ENCODE results near the gene MT1M. TPM values are rescaled to one million over a fixed set of nuclear protein-coding genes. Genes with fewer than 3 reads are reported as not detected.

Gene MT1M
- total RNA-seq, 1 experiment from 2014 or later = not detected

DNA sequence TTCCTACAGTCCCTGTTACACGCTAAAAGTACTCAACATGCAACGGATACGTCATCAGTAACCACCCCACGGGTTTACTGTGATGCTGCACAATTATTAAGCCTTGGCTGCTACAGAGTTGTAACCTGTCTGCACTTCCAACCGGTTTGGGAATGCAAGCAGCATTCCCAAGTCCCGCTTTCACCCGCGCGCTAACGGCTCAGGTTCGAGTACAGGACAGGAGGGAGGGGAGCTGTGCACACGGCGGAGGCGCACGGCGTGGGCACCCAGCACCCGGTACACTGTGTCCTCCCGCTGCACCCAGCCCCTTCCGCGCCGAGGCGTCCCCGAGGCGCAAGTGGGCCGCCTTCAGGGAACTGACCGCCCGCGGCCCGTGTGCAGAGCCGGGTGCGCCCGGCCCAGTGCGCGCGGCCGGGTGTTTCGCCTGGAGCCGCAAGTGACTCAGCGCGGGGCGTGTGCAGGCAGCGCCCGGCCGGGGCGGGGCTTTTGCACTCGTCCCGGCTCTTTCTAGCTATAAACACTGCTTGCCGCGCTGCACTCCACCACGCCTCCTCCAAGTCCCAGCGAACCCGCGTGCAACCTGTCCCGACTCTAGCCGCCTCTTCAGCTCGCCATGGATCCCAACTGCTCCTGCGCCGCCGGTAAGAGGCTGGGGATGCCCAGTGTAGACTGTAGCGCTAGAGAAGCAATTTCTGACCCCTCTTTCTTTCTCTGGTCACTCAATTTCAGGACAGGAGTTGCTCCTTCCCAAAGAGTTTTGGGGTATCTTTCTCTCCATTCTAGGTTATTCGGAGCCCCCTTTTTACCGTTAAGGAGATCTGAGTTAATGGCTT, 24.2 kb upstream of the MT1M start, which contains the start of gene MT2A:
MT2A (plus strand) TSS at position 542 of the 833 bp plus-strand sequence; CDS start at position 614, 72 bp downstream.
- DNase-seq = peak; percentile 89 to 91
- no TSS peak for BruUV-seq (replicated peaks)
- Histone ChIP-seq H3K79me2 (ENCODE audit: low read depth) (no peaks in the 10 kb centered on the region; the same call in 1 of the 2 replicates), H2AFZ (peak within 1 kb of the TSS; percentile 66; the same call in 1 of the 2 replicates), H3K36me3 (ENCODE audit: low read depth) (no peaks in the 10 kb centered on the region), H4K20me1 (ENCODE audit: insufficient read depth) (no peaks in the 10 kb centered on the region), H3K4me1 (replicated peaks; ENCODE audit: insufficient read depth) (peaks cover 88% of the 10 kb centered on the region), H3K9me2 (ENCODE audit: insufficient read depth) (no peaks in the 10 kb centered on the region), H3K9me3 (ENCODE audit: insufficient read depth, low read depth) (no peaks in the 10 kb centered on the region), H3K27ac (peak within 1 kb of the TSS; percentile 95), H3K27me3 (ENCODE audit: insufficient read depth, low read depth) (no peaks in the 10 kb centered on the region), H3K4me2 (peak within 1 kb of the TSS; percentile 90), H3K4me3 (peak within 1 kb of the TSS; percentile 90), H3F3A (ENCODE audit: insufficient read depth, low read depth) (peaks cover 62% of the 10 kb centered on the region)
- CTCF ChIA-PET = interaction anchor here (0.6 to 0.9 kb wide), 3 partner anchors 32 to 485 kb away, joined by 3 read pairs; no protein-coding TSS in a partner anchor
- intact Hi-C loops (cut with micrococcal nuclease; ENCODE audit: unreplicated experiment) = loop anchor here (1.0 to 10.0 kb wide), 3 partner anchors 35 to 1136 kb away; no protein-coding TSS in a partner anchor
- POLR2A ChIA-PET (ENCODE audit: unreplicated experiment) = interaction anchor here (0.5 to 0.9 kb wide), 4 partner anchors 12 to 117 kb away, joined by 3 to 4 read pairs (median 4); partner anchors contain the start of gene MT1F
- TF ChIP-seq, protein P1, sequence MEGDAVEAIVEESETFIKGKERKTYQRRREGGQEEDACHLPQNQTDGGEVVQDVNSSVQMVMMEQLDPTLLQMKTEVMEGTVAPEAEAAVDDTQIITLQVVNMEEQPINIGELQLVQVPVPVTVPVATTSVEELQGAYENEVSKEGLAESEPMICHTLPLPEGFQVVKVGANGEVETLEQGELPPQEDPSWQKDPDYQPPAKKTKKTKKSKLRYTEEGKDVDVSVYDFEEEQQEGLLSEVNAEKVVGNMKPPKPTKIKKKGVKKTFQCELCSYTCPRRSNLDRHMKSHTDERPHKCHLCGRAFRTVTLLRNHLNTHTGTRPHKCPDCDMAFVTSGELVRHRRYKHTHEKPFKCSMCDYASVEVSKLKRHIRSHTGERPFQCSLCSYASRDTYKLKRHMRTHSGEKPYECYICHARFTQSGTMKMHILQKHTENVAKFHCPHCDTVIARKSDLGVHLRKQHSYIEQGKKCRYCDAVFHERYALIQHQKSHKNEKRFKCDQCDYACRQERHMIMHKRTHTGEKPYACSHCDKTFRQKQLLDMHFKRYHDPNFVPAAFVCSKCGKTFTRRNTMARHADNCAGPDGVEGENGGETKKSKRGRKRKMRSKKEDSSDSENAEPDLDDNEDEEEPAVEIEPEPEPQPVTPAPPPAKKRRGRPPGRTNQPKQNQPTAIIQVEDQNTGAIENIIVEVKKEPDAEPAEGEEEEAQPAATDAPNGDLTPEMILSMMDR (conservative IDR thresholded peaks at IDR 0.05) = no peak
- no peak for TF ChIP-seq EZH2 (IDR thresholded peaks at IDR 0.05; ENCODE audit: low read depth)

GRCh38 chr16:56608876-56609462, 23.5 kb upstream of the MT1M start:
- TF ChIP-seq, protein P1 (conservative IDR thresholded peaks at IDR 0.05) = no peak
- TF ChIP-seq EZH2 (IDR thresholded peaks at IDR 0.05; ENCODE audit: low read depth) = no peak
- Histone ChIP-seq H3K9me3 (ENCODE audit: insufficient read depth, low read depth) (no peaks in the 10 kb centered on the region), H3K4me3 (peak overlapping the region; percentile 90), H3K36me3 (ENCODE audit: low read depth) (no peaks in the 10 kb centered on the region), H3K79me2 (ENCODE audit: low read depth) (no peaks in the 10 kb centered on the region; the same call in 1 of the 2 replicates), H3K27ac (peak overlapping the region; percentile 73), H4K20me1 (ENCODE audit: insufficient read depth) (no peaks in the 10 kb centered on the region), H3F3A (ENCODE audit: insufficient read depth, low read depth) (peaks cover 63% of the 10 kb centered on the region), H2AFZ (peak overlapping the region; percentile 66; the same call in 1 of the 2 replicates), H3K27me3 (ENCODE audit: insufficient read depth, low read depth) (no peaks in the 10 kb centered on the region), H3K9me2 (ENCODE audit: insufficient read depth) (no peaks in the 10 kb centered on the region), H3K4me2 (peak overlapping the region; percentile 90), H3K4me1 (replicated peaks; ENCODE audit: insufficient read depth) (peaks cover 91% of the 10 kb centered on the region)
- intact Hi-C loops (cut with micrococcal nuclease; ENCODE audit: unreplicated experiment) = loop anchor here (1.0 to 10.0 kb wide), 3 partner anchors 34 to 1137 kb away; no protein-coding TSS in a partner anchor
- POLR2A ChIA-PET (ENCODE audit: unreplicated experiment) = interaction anchor here (0.6 to 0.9 kb wide), 2 partner anchors 49 to 88 kb away, joined by 4 read pairs; partner anchors contain the start of gene MT1F
- CTCF ChIA-PET = interaction anchor here (0.6 to 0.9 kb wide), 3 partner anchors 31 to 669 kb away, joined by 3 read pairs; no protein-coding TSS in a partner anchor
- TSS peak; percentile 99 for BruUV-seq (replicated peaks)
- DNase-seq = no peak

DNA sequence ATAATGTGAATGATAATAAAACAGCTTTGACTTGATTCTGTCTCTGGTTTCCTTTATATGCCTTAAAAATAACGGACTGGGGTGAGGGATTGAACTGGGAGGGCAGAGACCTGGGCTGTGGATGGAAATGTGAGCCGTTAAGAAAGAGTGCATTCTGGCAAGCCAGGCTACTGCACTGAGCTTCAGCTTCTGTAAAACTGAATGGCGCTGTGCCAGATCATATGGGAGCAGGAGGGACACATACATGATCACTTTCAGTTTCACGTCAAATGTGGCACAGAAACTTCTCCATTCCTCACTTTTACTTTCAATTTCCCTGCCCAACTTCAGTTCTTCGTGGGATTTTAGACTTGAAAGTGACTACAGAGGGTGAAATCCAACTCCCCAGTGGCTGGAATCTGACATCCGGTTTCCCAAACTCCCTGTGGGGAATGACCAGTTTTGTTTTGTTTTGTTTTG, 23.0 kb upstream of the MT1M start:
- no TSS peak for BruUV-seq (replicated peaks)
- Histone ChIP-seq H3K27ac (peak overlapping the region; percentile 73), H4K20me1 (ENCODE audit: insufficient read depth) (no peaks in the 10 kb centered on the region), H3K4me3 (peak overlapping the region; percentile 90), H3K79me2 (ENCODE audit: low read depth) (no peaks in the 10 kb centered on the region; the same call in 1 of the 2 replicates), H3K4me1 (replicated peaks; ENCODE audit: insufficient read depth) (peaks cover 96% of the 10 kb centered on the region), H3K36me3 (ENCODE audit: low read depth) (no peaks in the 10 kb centered on the region), H2AFZ (no peak overlapping the region), H3K9me3 (ENCODE audit: insufficient read depth, low read depth) (no peaks in the 10 kb centered on the region), H3F3A (ENCODE audit: insufficient read depth, low read depth) (peaks cover 67% of the 10 kb centered on the region), H3K9me2 (ENCODE audit: insufficient read depth) (no peaks in the 10 kb centered on the region), H3K27me3 (ENCODE audit: insufficient read depth, low read depth) (no peaks in the 10 kb centered on the region), H3K4me2 (peak overlapping the region; percentile 90)
- ChIA-PET CTCF (interaction anchor here (0.7 kb wide), 1 partner anchor 668 kb away, joined by 3 read pairs; no protein-coding TSS in a partner anchor), POLR2A (ENCODE audit: unreplicated experiment) (interaction anchor here (0.6 kb wide), 1 partner anchor 87 kb away, joined by 4 read pairs; no protein-coding TSS in a partner anchor)
- intact Hi-C loops (cut with micrococcal nuclease; ENCODE audit: unreplicated experiment) = loop anchor here (5.0 to 10.0 kb wide), 2 partner anchors 275 to 1137 kb away; no protein-coding TSS in a partner anchor
- no peak for TF ChIP-seq EZH2 (IDR thresholded peaks at IDR 0.05; ENCODE audit: low read depth)
- TF ChIP-seq, protein P1 (conservative IDR thresholded peaks at IDR 0.05) = no peak
- peak in 1 of 2 experiments; percentile 57 for DNase-seq

Data from PC-9 (cell line).